Subcutaneous abdominal adipose tissue (tissue), 5 donors: Measurements from ENCODE around the gene RTN4.

Source experiments
- H3K27ac ChIP-seq: one replicate; pipeline ENCODE4 v1.7.0; 2013; ENCODE audit warnings: low read depth, mild to moderate bottlenecking, inconsistent platforms, low read length, moderate library complexity
- H3K27me3 ChIP-seq, 5 donors: one replicate each; pipeline ENCODE4 v1.7.0; 2013; ENCODE audit warnings: low read length in 5 of 5, inconsistent platforms in 1 of 5; ENCODE audit not compliant: control insufficient read depth in 5 of 5, insufficient read depth in 4 of 5
- H3K36me3 ChIP-seq, 5 donors: one replicate each; pipeline ENCODE4 v1.7.0; 2013; ENCODE audit warnings: low read length in 5 of 5; ENCODE audit not compliant: control insufficient read depth in 5 of 5, insufficient read depth in 5 of 5
- H3K4me1 ChIP-seq, 5 donors: one replicate each; pipeline ENCODE4 v1.7.0; 2013; ENCODE audit warnings: low read length in 5 of 5, mild to moderate bottlenecking in 3 of 5, moderate library complexity in 1 of 5; ENCODE audit not compliant: control insufficient read depth in 5 of 5, insufficient read depth in 5 of 5
- H3K4me3 ChIP-seq, 5 donors: one replicate each; pipeline ENCODE4 v1.7.0; 2013; ENCODE audit warnings: low read length in 5 of 5, low read depth in 1 of 5
- H3K9ac ChIP-seq, 5 donors: one replicate each; pipeline ENCODE4 v1.7.0; 2013; ENCODE audit warnings: low read length in 5 of 5, mild to moderate bottlenecking in 4 of 5, moderate library complexity in 3 of 5
- H3K9me3 ChIP-seq, 5 donors: one replicate each; pipeline ENCODE4 v1.7.0; 2013; ENCODE audit warnings: low read length in 5 of 5; ENCODE audit not compliant: control insufficient read depth in 5 of 5
- donor health status: healthy.
- donor health status: healthy.
- donor health status: healthy.
- donor health status: healthy.
- donor health status: healthy.

RTN4 gene

DNA sequence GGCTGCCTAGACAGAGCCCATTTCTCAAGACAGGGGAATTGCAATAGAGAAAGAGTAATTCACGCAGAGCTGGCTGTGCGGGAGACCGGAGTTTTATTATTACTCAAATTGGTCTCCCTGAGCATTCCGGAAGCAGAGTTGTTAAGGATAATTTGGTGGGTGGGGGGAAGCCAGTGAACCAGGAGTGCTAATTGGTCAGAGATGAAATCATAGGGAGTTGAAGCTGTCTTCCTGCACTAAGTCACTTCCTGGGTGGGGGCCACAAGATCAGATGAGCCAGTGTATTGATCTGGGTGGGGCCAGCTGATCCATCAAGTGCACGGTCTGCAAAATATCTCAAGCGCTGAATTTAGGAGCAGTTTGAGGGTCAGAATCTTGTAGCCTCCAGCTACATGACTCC, 84.8 kb downstream of the RTN4 start:
- Histone ChIP-seq H3K27me3 (no peaks in the 10 kb centered on the region), H3K4me1 (peaks cover 5 to 29% (median 16%) of the 10 kb centered on the region in 5 donors), H3K9ac (no peak overlapping the region), H3K9me3 (no peaks in the 10 kb centered on the region), H3K36me3 (peaks cover 7 to 40% (median 24%) of the 10 kb centered on the region in 5 donors), H3K4me3 (no peak overlapping the region), H3K27ac (no peak overlapping the region)

GRCh38 chr2:54964816-54965215, 85.4 kb downstream of the RTN4 start:
- Histone ChIP-seq H3K36me3 (peaks cover 3 to 38% (median 19%) of the 10 kb centered on the region in 5 donors), H3K9me3 (no peaks in the 10 kb centered on the region), H3K4me3 (no peak overlapping the region), H3K27ac (no peak overlapping the region), H3K9ac (no peak overlapping the region), H3K4me1 (peaks cover 5 to 28% (median 16%) of the 10 kb centered on the region in 5 donors), H3K27me3 (no peaks in the 10 kb centered on the region)

DNA sequence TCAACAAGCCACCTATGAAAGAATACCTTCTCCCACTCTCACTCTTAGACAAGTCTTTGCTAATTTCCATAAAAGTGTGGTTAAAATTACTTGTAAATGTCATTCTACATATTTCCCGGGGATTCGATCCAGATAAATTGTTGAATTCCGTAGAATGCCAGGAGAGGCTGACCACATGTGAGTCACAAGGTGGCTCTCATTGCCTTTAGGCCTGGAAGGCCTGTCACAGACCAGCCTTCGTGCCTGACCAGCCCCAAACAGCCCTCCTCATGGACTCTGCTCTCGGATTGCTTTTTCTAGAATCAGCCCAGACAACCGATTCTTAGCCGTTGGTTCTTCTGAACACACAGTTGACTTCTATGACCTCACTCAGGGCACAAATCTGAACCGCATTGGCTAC, 86.0 kb downstream of the RTN4 start:
- Histone ChIP-seq H3K27me3 (no peaks in the 10 kb centered on the region), H3K27ac (no peak overlapping the region)

DNA sequence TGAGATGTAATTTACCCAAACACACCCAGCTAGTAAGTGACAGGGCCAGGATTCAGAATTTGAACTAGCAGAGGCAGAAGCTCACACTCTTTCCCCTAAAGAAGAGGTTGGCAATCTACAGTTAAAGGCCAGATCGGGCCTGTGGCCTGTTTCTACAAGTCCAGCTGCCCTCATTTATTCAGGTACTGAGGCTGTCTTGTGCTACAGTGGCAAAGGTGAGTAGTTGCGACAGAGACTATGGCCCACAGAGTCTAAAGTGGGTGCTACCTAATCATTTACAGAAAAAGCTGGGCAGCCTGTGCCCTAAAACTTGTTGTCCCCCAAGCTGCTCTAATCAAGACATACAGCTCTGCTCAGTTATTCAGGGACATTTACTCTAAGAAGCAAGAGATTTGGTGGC, 86.8 kb downstream of the RTN4 start:
- Histone ChIP-seq H3K36me3 (peaks cover 0 to 25% (median 7%) of the 10 kb centered on the region in 5 donors), H3K4me3 (no peak overlapping the region), H3K9me3 (no peaks in the 10 kb centered on the region), H3K9ac (no peak overlapping the region), H3K27me3 (no peaks in the 10 kb centered on the region), H3K27ac (no peak overlapping the region), H3K4me1 (peaks cover 2 to 23% (median 10%) of the 10 kb centered on the region in 5 donors)

More for the DNA sequence above, 86.0 kb downstream of the RTN4 start:
- H3K4me3 ChIP-seq = no peak overlapping the region
- peaks cover 5 to 27% (median 16%) of the 10 kb centered on the region in 5 donors for H3K4me1 ChIP-seq
- H3K9ac ChIP-seq = no peak overlapping the region
- no peaks in the 10 kb centered on the region for H3K9me3 ChIP-seq
- peaks cover 0 to 32% (median 14%) of the 10 kb centered on the region in 5 donors for H3K36me3 ChIP-seq

GRCh38 chr2:54962935-54963440, 87.3 kb downstream of the RTN4 start:
- Histone ChIP-seq H3K36me3 (peaks cover 0 to 20% (median 3%) of the 10 kb centered on the region in 5 donors), H3K9ac (no peak overlapping the region), H3K4me1 (peaks cover 0 to 19% (median 10%) of the 10 kb centered on the region in 5 donors), H3K27me3 (no peaks in the 10 kb centered on the region), H3K27ac (no peak overlapping the region), H3K4me3 (no peak overlapping the region), H3K9me3 (no peaks in the 10 kb centered on the region)

- no peaks in the 10 kb centered on the region for H3K9me3 ChIP-seq
- peaks cover 0 to 19% (median 10%) of the 10 kb centered on the region in 5 donors for H3K4me1 ChIP-seq
- H3K27me3 ChIP-seq = no peaks in the 10 kb centered on the region
- peaks cover 0 to 15% (median 3%) of the 10 kb centered on the region in 5 donors for H3K36me3 ChIP-seq
- H3K4me3 ChIP-seq = no peak overlapping the region
- no peak overlapping the region for H3K27ac ChIP-seq
- no peak overlapping the region for H3K9ac ChIP-seq
Measured at GRCh38 chr2:54962511-54962910, 87.7 kb downstream of the RTN4 start.

GRCh38 chr2:54960164-54960563, 90.1 kb downstream of the RTN4 start:
- Histone ChIP-seq H3K36me3 (peaks cover 0 to 5% (median 0%) of the 10 kb centered on the region in 5 donors), H3K9me3 (no peaks in the 10 kb centered on the region), H3K27ac (no peak overlapping the region), H3K4me3 (no peak overlapping the region), H3K27me3 (no peaks in the 10 kb centered on the region), H3K4me1 (peaks cover 0 to 6% (median 2%) of the 10 kb centered on the region in 5 donors), H3K9ac (no peak overlapping the region)

DNA sequence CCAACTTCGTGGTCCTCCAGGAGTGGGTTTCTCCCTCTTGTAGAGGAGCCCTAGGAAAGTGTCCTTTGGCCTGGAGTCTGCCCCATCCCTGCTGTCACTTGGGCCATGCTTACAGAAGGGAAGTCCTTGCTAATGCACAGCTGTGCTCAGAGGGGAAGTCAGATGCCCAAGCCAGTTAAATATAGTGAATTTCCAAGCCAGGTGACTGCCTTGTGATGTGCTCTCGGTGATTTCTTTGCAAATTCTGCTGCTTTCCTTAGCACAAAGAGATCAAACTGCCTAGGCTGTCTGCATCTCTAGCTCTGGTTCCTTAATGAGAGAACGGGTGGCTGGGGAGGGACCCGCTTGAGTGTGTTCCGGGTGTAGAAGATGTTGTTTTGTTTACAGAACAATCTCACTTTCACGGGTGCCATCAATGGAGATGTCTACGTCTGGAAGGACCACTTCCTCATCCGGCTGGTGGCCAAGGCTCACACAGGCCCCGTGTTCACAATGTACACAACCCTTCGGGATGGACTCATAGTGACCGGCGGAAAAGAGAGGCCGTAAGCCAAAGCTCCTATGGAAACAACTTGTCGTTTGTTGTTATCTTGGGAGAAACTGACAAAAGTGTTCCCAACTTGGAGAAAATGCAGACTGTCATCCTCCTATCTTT, 91.4 kb downstream of the RTN4 start:
- Histone ChIP-seq H3K36me3 (peaks cover 0 to 5% (median 0%) of the 10 kb centered on the region in 5 donors), H3K4me1 (peaks cover 0 to 3% (median 0%) of the 10 kb centered on the region in 5 donors), H3K4me3 (no peak overlapping the region), H3K27me3 (no peaks in the 10 kb centered on the region), H3K9ac (no peak overlapping the region), H3K9me3 (no peaks in the 10 kb centered on the region), H3K27ac (no peak overlapping the region)

GRCh38 chr2:54957321-54957999, 92.8 kb downstream of the RTN4 start:
- Histone ChIP-seq H3K36me3 (peaks cover 0 to 5% (median 0%) of the 10 kb centered on the region in 5 donors), H3K4me3 (no peak overlapping the region), H3K27me3 (no peaks in the 10 kb centered on the region), H3K9ac (no peak overlapping the region), H3K4me1 (peaks cover 0 to 10% (median 0%) of the 10 kb centered on the region in 5 donors), H3K27ac (no peak overlapping the region), H3K9me3 (no peaks in the 10 kb centered on the region)

DNA sequence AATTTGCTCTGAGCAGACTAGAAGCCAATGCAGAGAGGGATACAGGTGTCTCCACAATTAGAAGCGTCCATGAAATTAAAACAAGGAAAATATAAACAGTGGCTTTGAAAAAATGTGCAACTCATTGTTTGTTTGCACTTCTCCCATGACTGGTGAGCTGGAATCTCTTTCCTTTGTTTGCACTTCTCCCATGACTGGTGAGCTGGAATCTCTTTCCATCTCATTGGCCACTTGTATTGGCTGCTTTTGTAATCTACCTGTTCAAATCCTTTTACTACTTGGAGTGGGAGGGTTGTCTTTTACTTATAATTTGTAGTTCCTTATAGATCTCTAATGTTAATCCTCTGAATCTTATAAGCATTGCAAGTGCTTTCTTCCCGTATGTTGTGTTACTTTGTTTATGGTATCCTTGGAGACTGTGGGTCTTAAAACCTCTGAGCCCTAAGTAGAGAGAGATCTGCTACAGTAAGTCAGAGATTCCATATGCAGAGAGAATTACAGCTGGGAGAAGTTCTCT, 94.1 kb downstream of the RTN4 start:
- Histone ChIP-seq H3K9me3 (no peaks in the 10 kb centered on the region), H3K9ac (no peak overlapping the region), H3K27me3 (no peaks in the 10 kb centered on the region), H3K4me1 (peaks cover 0 to 10% (median 0%) of the 10 kb centered on the region in 5 donors), H3K27ac (no peak overlapping the region), H3K36me3 (peaks cover 0 to 5% (median 0%) of the 10 kb centered on the region in 5 donors), H3K4me3 (no peak overlapping the region)
